HG03064 (cell line): Measurements from ENCODE around the gene TNS1.
"Not testable (repeated sequence)": the region's sequence is repeated elsewhere in the genome, so short reads cannot be mapped to it uniquely, and the experiment has no call there.

Experiments
- ATAC-seq: cut with Tn5 transposase; IDR thresholded peaks from one replicate; pipeline ENCODE4 v1.9.1; 2021; ENCODE audit warnings: low read depth; ENCODE audit not compliant: unreplicated experiment

The TNS1 gene

DNA sequence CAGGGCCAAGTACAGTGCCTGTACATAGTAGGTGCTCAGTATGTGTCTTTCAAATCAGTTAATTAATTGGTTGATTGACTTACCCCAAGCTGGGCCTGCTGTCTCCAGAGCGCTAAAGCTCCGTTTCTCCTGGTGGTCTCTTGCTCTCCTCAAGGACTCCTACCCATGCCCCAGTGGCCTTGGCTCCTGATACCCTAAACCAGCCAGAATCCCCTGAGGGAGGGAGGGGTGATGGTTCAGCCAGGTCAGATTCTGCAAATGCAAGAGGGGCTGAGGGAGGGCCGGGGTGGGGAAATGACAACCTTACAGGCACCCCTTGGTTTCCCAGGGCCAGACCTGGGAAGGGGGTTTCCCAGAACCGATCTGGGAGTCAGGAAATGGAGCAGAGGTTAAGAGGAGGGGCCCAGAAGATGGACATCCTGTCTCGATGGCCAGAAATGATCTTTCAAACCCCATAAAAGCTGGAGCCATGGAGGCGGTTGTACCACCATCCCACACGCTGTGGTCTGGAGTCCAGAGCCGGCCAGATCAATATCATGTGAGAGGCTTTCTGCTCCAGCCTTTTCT is 209.1 kb downstream of the TNS1 start:
- ATAC-seq, result no peak

DNA sequence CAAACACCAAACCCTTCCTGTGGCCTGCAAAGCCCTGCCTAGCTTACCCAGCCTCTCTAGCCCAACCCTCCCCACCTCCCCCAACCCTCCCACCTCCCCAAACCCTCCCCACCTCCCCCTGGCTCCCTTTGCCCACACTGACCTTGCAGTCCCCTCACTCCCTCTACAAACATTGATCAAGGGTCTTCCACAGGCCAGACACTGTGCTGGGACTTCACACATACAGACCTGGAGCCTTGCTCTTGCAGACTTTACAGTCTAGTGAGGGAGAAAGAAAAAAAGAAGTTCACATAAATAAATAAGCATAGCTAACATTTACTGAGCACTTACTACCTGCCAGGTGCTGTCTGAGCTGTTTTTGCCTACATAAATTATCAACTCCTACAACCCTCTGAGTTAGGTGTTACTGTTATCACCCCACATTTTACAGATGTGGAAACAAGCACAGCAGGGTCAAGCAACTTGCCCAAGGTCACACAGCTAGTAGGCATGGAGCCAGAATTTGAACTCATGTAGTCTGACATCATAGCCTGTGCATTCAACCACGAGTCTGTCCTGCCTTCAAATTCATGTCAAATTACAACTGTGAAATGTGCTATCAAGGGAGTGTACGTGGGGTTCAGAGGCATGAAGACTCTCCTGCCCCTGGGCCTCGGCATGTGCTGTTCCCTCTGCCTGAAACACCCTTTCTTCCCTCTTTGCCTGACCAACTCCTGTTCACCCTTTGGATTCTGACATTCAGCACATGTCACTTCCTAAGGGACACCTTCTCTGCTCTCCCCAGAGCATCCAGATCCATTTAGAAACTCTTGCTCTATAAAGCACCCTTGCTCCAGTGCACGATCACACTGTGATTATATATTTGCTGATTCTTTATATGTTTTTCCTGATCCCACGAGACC is 209.9 kb downstream of the TNS1 start:
- no peak for ATAC-seq

DNA sequence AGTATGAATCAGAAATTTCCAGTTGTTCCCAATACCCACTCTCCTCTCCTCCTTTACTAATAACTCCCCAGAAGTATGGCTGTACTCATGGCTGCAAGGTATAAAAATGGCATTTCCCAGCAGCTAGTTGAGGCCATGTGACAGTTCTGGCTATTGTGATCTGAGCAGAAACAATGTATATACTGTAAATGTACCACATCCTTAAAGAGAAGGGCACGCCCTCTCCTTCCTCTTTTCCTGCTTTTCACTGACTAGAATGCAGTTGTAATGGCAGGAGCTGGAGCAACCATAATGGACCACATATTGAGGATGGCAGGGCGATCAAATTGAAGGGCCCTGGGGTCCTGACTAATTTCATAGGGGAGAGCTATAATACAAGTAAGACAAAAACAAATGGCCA is 211.2 kb downstream of the TNS1 start:
- ATAC-seq, result no peak

DNA sequence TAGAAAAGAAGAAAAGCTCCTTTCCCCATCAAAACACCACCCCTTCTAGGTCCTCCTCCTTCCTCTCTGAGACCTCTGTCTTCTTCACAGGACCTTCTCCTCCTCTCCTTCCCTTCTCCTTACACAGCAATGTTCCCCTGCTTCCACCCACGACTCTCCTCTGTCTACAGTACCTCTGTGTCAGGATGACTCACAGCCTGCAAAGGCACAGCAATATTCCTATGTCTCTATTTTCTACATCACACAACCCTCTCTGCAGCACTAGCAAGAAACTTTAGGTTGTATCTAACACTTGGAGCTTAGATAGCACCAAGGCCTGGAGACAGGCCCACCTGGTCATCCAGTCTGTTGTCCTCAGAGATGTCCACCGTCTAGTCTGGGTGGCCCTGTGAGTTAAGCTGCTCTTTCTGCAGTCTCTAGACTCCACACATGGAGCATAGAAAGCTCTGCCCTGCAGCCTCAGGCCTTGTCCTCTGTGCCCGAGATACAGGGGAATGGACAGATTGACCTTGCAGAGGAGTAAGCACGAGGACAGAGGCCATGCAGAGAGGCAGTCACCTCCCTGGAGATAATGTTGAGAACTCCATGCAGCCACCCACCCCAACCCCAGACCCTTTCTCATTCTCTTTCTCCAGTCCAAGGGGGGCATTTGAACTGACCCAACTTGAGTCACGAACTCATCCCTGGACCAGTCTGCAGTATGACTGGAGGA is 212.0 kb downstream of the TNS1 start:
- ATAC-seq, result no peak

DNA sequence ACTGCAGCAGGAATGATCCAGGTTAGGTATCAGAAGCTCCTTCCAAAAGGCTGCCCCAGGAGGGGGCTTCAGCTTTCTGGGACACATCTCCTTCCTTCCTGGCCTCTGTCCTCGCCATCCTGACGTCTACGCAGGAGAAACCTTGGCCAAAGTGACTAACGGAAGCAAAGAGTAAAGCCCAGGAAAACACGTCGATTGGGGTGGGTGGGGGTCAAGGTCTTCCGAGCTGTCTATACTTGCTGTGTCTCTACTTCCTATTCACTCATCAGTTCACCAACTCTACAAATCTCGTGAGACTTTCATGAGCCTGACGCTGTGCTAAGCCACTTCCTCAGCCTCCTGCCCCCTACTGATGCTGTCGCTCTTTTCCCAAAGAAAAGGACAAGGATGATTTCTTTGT is 212.6 kb downstream of the TNS1 start:
- peak; percentile 81 for ATAC-seq

DNA sequence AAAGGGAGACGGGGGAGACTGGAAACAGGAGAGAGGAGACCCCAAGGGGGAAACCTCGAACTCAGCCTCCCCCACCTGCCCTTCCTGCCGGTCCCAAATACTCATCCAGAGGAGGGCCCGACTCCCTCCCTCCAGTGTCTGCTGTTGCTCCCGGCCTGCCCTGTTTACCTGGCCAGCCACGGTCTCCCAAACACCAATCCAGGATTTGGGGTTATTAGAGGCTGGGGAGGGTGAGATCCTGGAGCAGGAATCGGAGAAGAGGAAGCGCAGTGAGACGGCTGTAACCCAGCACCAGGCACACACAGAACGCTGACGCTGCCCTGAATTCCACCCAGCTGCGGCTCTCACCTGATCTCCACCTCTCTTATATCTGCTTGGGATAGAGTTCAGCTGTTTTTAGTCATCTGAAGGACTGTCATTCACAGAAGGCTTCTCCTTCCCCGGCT is 213.0 kb downstream of the TNS1 start:
- no peak for ATAC-seq

DNA sequence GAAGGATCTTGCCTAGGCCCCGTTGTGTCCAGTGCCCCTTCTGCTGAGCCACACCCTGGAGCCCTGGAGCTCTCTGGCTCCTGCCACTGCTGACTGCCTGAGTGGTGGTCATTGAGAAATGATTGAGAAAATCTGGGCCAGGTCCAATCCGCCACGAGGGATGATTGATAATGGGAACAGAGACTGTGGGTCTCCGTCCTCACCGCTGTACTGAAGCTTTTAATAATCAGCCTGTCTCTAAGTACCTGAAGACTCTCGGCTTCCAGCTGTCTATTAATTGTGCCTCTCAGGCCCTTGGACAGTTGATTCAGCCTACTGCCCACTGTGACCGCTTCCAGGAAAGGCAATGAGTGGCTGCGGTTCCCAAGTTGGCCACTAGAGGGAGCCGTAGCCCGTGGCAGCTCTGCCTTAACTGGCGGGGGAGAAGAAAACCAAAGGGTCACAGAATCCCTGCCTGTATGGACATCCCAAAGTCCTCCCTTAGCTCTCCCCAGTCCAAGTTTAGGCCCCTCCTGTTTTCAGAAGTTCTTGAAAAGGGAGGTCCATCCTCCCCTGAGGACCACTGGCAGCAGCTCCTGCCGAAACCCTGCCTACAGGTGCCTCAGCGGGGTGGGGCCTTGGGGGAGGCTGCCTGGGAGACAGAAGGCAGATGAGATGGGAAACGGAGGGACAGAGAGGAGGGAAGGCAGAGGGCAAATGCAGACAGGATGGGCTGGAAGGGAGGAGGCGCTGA is 213.6 kb downstream of the TNS1 start:
- no peak for ATAC-seq

DNA sequence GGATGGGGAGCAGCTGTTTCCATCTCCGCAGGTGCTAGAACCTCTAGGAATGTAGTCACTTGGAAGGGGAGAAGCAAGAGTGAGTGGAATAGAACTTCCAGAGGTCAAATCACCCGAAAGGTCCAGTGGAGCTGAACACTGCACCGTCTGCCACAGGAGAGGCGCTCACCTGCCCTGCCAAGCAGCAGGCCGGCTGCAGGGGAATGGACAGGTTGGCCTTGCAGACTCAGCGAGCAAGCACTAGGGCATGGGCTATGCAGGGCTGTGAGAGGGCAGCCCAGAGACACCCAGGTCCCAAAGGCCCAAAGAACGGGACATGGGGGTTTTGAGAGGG is 214.2 kb downstream of the TNS1 start:
- ATAC-seq, result no peak

DNA sequence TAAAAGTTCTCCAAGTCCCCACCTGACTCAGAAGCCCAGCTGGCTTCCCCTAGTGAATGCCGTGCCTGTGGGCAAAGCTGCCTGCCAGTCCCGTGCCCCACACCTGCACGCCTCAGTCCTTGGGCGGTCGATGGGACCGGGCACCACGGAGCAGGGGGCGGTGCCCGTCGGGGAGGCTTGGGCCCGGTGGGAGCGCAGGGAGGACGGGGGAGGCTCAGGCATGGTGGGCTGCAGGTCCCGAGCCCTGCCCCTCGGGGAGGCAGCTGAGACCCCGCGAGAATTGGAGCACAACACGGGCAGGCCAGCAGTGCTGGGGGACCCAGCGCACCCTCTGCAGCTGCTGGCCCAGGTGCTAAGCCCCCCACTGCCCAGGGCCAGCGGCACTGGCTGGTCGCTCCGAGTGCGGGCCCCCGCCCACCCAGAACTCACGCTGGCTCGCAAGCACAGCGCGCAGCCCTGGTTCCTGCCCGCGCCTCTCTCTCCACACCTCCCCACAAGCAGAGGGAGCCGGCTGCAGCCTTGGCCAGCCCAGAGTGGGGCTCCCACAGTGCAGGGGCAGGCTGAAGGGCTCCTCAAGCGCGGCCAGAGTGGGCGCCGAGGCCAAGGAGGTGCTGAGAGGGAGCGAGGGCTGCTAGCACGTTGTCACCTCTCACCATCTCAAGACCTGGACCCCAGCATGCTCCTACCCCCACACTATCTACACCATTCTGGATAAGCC is 215.5 kb downstream of the TNS1 start:
- ATAC-seq, result no peak

DNA sequence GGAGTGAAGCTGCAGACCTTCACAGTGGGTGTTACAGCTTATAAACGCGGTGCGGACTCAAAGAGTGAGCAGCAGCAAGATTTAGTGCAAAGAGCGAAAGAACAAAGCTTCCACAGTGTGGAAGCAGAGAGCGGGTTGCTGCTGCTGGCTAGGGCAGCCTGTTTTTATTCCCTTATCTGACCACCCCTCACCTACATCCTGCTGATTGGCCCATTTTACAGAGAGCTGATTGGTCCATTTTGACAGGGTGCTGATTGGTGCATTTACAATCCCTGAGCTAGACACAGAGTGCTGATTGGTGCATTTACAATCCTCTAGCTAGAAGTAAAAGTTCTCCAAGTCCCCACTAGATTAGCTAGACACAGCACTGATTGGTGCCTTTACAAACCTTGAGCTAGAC is 216.2 kb downstream of the TNS1 start:
- ATAC-seq, result not testable (repeated sequence)

DNA sequence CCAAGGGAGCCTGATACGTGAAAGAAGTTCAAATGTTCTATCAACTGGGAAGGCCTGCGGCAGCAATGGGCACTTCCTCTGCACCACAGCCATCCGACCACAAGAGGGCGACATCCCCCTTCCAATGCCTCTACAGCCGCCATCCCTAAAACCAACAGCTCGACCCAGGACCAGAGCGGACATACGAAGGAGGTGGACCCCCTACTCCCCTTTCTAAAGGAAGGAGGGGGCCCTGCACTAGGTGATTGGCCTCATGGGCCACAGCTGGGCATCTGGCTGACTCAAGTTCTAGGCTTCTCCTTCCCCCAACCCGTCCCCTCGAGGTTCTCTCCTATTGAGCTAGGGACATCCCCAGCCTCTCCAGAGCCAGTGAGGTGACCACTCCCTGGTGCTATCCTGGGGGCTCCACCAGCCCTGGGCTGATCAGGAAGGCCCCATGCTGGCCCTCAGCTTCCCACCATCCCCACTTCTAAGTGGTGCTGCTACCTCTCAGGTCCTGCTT is 217.2 kb downstream of the TNS1 start:
- ATAC-seq, result no peak

DNA sequence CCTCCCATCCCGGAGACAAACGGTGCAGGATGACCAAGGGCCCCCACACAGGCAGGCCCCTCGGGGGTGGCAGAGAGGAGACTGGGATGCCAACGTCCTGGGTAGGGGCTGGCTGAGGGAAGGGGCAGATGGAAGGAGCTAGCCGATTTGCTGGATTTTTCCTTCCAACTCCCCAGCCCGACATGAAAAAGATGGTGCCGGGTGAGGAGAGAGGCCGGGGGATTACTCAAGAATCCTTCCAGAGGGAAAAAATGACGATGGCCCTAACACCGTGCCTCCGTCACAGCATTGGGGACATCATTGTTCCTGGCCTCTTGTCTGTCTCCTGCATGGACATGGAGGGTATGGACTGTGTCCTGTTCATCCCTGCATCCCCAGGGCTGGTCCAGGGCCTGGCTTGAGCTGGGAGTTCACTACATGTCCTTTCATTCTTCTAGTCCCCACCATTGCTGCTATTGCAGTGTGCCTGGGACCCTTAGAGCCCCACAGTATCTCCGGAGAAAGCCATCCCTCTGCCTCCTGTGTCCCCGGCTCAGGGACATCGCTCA is 217.7 kb downstream of the TNS1 start:
- no peak for ATAC-seq

DNA sequence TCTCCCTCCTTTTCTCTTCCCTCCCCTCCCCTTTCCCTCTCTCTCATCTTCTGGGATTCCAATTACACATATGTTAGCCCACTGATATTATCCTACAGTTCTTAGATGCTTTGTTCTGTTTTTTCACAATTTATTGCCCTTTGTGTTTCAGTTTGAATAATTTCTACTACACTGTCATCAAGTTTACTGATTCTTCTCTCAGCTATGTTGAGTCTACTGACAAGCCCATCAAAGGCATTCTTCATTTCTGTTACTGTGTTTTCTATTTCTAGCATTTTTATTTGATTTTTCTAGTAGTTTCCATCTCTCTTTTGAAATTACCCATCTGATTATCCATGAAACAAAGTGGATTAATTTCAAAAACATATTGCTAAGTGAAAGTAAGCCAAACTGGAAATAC is 219.6 kb downstream of the TNS1 start:
- ATAC-seq, result no peak

DNA sequence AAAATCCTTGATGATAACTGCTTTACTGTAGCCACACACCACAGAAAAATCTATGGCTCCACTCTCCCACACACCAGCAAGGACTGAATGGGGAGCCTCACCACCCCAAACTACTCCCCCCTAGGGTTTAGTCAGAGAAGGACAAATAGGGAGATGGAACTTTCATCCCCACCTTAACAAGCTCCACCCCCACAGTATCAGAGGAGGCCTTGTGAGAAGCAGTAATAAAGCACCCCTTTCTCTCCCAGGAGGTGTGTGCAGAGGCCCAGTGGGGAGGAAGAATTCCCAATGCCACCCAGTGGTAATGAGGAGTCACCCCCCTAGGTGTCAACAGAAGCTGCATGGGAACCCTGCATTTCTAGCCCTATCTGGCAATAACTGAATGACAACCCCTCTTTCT is 224.9 kb downstream of the TNS1 start:
- ATAC-seq, result no peak

DNA sequence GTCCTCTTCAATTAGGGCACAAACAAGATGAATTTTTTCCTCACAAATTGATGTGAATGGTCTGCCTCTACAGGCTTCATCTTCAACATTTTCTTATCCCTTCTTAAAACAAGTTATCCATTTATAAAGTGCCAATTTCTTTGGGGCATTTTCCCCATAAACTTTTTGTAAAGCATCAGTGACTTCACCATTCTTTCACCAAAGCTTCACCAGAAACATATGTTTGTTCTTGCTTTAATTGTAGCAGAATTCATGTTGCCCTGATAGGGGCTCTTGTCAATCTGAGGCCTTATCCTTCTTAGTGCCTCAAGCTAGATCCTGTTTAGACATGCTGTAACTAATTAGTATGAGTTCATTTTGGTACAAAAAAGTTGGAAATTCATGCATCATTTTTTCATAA is 226.2 kb downstream of the TNS1 start:
- no peak for ATAC-seq

DNA sequence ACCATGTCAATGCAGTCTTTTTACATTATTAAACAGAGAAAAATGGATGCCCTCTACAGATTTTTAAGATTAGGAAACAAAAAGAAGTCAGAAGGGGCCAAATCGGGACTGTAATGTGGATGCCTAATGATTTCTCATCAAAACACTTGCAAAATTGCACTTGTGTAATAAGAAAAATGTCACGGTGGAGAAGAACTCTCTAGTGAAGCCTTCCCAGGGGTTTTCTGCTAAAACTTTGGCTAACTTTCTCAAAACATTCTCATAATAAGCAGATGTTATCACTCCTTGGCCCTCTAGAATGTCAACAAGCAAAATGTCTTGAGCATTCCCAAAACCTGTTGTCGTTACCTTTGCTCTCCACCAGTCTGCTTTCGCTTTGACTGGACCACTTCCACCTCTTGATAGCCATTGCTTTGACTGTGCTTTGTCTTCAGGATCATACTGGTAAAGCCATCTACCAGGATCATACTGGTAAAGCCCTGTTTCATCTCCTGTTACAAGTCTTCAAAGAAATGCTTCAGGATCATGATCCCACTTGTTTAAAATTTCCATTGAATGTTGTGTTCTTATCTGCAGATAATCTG is 226.8 kb downstream of the TNS1 start:
- no peak for ATAC-seq

DNA sequence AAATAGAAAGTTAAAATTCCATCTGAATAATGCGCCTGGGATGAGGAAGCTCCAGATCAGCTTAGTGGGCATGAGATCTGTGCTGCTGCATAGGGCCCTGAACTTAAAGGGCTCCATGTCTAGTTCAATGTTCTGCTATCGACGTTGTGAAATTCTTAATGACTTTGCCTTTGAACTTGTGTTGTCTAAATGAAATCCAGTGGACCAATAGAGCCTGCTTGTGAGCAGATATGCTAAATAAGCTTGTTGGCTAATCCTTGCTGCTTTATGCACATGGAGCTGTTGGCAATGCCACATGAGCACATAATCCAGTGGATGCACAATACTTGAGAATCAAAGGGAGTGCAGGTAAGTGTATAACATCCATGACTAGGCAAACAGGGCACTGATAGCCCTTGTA is 228.6 kb downstream of the TNS1 start:
- no peak for ATAC-seq

DNA sequence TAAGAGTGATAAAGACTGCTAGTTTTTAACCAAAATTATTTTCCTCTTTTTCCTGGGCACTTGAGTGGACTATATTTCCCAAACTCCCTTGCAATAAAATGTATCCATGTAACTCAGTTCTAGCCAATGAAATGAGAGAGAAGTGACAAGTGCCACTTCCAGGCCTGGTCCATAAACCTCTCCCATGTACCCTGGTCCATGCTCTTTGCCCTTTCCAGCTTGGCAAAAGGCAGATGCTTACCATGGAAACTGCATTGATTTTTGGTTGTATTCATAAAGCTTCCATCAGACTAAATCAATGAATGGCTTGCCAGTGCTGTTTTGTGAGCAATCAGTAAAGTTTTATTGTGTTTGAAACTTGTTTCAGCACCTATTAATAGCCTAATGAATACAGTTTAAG is 229.3 kb downstream of the TNS1 start:
- no peak for ATAC-seq

DNA sequence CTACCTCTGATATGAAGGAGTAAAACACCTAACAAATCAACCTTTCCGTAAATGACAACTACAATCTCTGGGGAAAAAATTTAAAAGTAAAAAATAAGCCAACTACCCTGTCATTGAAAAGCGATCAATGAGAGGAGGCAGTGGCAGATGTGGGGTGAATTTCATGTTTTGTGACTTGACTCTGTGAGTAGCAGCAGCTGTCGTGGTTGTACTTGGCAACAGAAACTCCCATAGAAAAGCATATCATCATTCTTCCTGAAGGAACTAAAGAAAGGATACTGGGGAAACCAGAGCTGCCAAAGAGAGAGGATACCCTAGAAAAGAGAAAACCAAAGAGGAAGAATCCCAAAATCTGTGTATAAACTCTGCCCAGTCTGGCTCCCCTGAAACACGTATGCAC is 236.4 kb downstream of the TNS1 start:
- ATAC-seq, result no peak
